ENCODE measurements around the gene LIMA1. TPM values are rescaled to one million over a fixed set of nuclear protein-coding genes. Genes with fewer than 3 reads are reported as not detected.

LIMA1 gene
- total and polyA plus RNA-seq, 2 of the 4 experiments (the other 2 are of a cell fraction), result 126 to 163 TPM

GRCh38 chr12:50175716-50176026, 107.6 kb downstream of the LIMA1 start:
- in situ Hi-C loops (cut with MboI; ENCODE audit: low sequenced_read_pairs), result loop anchor here (10.0 kb wide), 1 partner anchor 201 kb away; the partner anchor contains the start of gene AQP6
- H4K8ac ChIP-seq (ENCODE audit: low read depth in 2 of 2, low read length in 2 of 2), result no peak overlapping the region
- no peaks in the 10 kb centered on the region for H3K9me3 ChIP-seq (ENCODE audit: control insufficient read depth, insufficient read depth, low read length)
- H4K20me1 ChIP-seq (ENCODE audit: insufficient read depth, low read length), result no peaks in the 10 kb centered on the region
- H3K27ac ChIP-seq (ENCODE audit: insufficient read depth, low read length), result no peak overlapping the region
- BruUV-seq (replicated peaks), result no TSS peak
- H2AFZ ChIP-seq (replicated peaks; ENCODE audit: low read length, poor library complexity), result no peak overlapping the region
- H3K36me3 ChIP-seq (ENCODE audit: control insufficient read depth, insufficient read depth, low read length), result peaks cover 35% of the 10 kb centered on the region
- no peak overlapping the region for H3K56ac ChIP-seq (ENCODE audit: extremely low read depth, insufficient read depth, low read length)
- H2BK15ac ChIP-seq (ENCODE audit: low read depth, low read length), result no peak overlapping the region
- no peak overlapping the region for H3K14ac ChIP-seq (replicated peaks; ENCODE audit: low read depth, low read length)
- ChIA-PET CTCF (interaction anchor here (0.6 to 1.6 kb wide), 8 partner anchors 8 to 139 kb away, joined by 3 to 6 read pairs (median 4); partner anchors contain the start of genes CERS5 and COX14), POLR2A (ENCODE audit: unreplicated experiment) (no interaction called here)
- H3K9ac ChIP-seq (ENCODE audit: low read depth, low read length), result no peak overlapping the region
- no CpG with 5 or more reads among the region's 1 CpG for WGBS, 2 experiments (ENCODE audit: extremely low coverage in 2 of 2, insufficient read length in 1 of 2)
- no peak overlapping the region for H2BK120ac ChIP-seq (ENCODE audit: low read depth, low read length)
- DNase-seq (no peak), ATAC-seq (ENCODE audit: low read depth) (no peak)
- H2BK20ac ChIP-seq (ENCODE audit: low read depth, low read length), result no peak overlapping the region
- H4K5ac ChIP-seq (ENCODE audit: low read depth, low read length), result no peak overlapping the region
- TF ChIP-seq SMC3 (IDR thresholded peaks at IDR 0.05; ENCODE audit: low read depth, low read length) (no peak), CTCF (conservative IDR thresholded peaks at IDR 0.05; ENCODE audit: low read depth, low read length) (no peak), CEBPB (IDR thresholded peaks at IDR 0.05; ENCODE audit: low read depth, low read length) (no peak), POLR2A (IDR thresholded peaks at IDR 0.05; ENCODE audit: low read depth, low read length) (no peak), RAD21 (IDR thresholded peaks at IDR 0.05; ENCODE audit: low read length) (no peak), BHLHE40 (IDR thresholded peaks at IDR 0.05; ENCODE audit: low read depth, low read length) (no peak), MAZ (IDR thresholded peaks at IDR 0.05; ENCODE audit: borderline replicate concordance, low read depth, low read length) (no peak), MXI1 (IDR thresholded peaks at IDR 0.05; ENCODE audit: borderline replicate concordance, low read depth, low read length) (no peak), USF2 (IDR thresholded peaks at IDR 0.05; ENCODE audit: low read depth, low read length) (no peak), RCOR1 (IDR thresholded peaks at IDR 0.05; ENCODE audit: insufficient replicate concordance, low read length) (no peak), NFE2L2 (IDR thresholded peaks at IDR 0.05; ENCODE audit: low read depth, low read length) (no peak), RFX5 (IDR thresholded peaks at IDR 0.05; ENCODE audit: low read depth, low read length) (no peak), FOS (IDR thresholded peaks at IDR 0.05; ENCODE audit: low read depth, low read length) (no peak), CHD1 (IDR thresholded peaks at IDR 0.05; ENCODE audit: low read depth, low read length) (no peak), MAFK (IDR thresholded peaks at IDR 0.05; ENCODE audit: low read depth, low read length) (no peak)
- TF ChIP-seq, protein P1, sequence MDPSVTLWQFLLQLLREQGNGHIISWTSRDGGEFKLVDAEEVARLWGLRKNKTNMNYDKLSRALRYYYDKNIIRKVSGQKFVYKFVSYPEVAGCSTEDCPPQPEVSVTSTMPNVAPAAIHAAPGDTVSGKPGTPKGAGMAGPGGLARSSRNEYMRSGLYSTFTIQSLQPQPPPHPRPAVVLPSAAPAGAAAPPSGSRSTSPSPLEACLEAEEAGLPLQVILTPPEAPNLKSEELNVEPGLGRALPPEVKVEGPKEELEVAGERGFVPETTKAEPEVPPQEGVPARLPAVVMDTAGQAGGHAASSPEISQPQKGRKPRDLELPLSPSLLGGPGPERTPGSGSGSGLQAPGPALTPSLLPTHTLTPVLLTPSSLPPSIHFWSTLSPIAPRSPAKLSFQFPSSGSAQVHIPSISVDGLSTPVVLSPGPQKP (IDR thresholded peaks at IDR 0.05; ENCODE audit: borderline replicate concordance, low read depth, low read length), result no peak
- intact Hi-C loops (cut with micrococcal nuclease), result loop anchor here (1.0 to 10.0 kb wide), 3 partner anchors 43 to 211 kb away; partner anchors contain the start of gene AQP5
- no peaks in the 10 kb centered on the region for H3K9me1 ChIP-seq (ENCODE audit: insufficient read depth, low read length)
- dilution Hi-C loops (cut with HindIII; ENCODE audit: low sequenced_read_pairs, unreplicated experiment), result no loop called here
- H3K23ac ChIP-seq (ENCODE audit: low read depth, low read length), result no peak overlapping the region
- 0 out of 2 replicates have a peak, but pooled peaks cover 2% of the 10 kb centered on the region for H3K4me1 ChIP-seq (ENCODE audit: control insufficient read depth, insufficient read depth, low read length)
- H3K4ac ChIP-seq (ENCODE audit: low read depth, low read length), result no peak overlapping the region
- H2AK9ac ChIP-seq (replicated peaks; ENCODE audit: low read depth, low read length, poor library complexity), result no peak overlapping the region
- peaks cover 3 to 9% of the 10 kb centered on the region in 2 experiments; a peak in 2 of 4 replicates for H3K79me1 ChIP-seq (ENCODE audit: low read depth in 1 of 2, low read length in 2 of 2)
- H2BK5ac ChIP-seq (ENCODE audit: low read depth, low read length, poor library complexity, severe bottlenecking), result no peak overlapping the region
- H4K91ac ChIP-seq (ENCODE audit: insufficient read depth, low read depth, low read length), result no peak overlapping the region
- H3K4me3 ChIP-seq (ENCODE audit: insufficient read depth, low read depth, low read length), result no peak overlapping the region
- H3K27me3 ChIP-seq (ENCODE audit: control insufficient read depth, insufficient read depth, low read length), result no peaks in the 10 kb centered on the region
- H3K18ac ChIP-seq (ENCODE audit: low read depth, low read length), result no peak overlapping the region
- no peak overlapping the region for H2AK5ac ChIP-seq (ENCODE audit: low read depth, low read length)
- H3K4me2 ChIP-seq (ENCODE audit: low read depth, low read length), result no peak overlapping the region

All from IMR-90 (cell line).